GM23338 (cell line): ENCODE measurements around the gene PEX11A. TPM values are rescaled to one million over a fixed set of nuclear protein-coding genes. Genes with fewer than 3 reads are reported as not detected.
"Not testable (repeated sequence)": the region's sequence is repeated elsewhere in the genome, so short reads cannot be mapped to it uniquely, and the experiment has no call there.

ENCODE experiments used
- ATAC-seq: fragments of 200-7000 bp; cut with Tn5 transposase; 3 replicates; pipeline ENCODE4 v1.9.1; 2020
- DNase-seq: peaks from one replicate; pipeline ENCODE4 v3.0.0-alpha.2; 2015; ENCODE audit warnings: low spot score
- H2AFZ ChIP-seq: fragments of 200-600 bp; sonication (generic); 2 replicates; pipeline ENCODE4 v1.8.0; 2016; ENCODE audit warnings: antibody characterized with exemption, mild to moderate bottlenecking, moderate library complexity
- H3F3A ChIP-seq: fragments of 200-600 bp; sonication (generic); replicated peaks from 2 replicates; pipeline ENCODE4 v1.8.0; 2017; ENCODE audit warnings: antibody characterized with exemption, mixed run types, low read depth
- H3K27ac ChIP-seq: fragments of 200-600 bp; sonication (generic); 2 replicates; pipeline ENCODE4 v1.6.1; 2016; ENCODE audit warnings: low read depth
- H3K27me3 ChIP-seq: fragments of 200-600 bp; sonication (generic); 2 replicates; pipeline ENCODE4 v1.8.0; 2016; ENCODE audit warnings: mild to moderate bottlenecking, mixed run types, moderate library complexity; ENCODE audit not compliant: insufficient read depth
- H3K36me3 ChIP-seq: fragments of 200-600 bp; sonication (generic); 2 replicates; pipeline ENCODE4 v1.8.0; 2016; ENCODE audit warnings: mild to moderate bottlenecking; ENCODE audit not compliant: insufficient read depth
- H3K4me1 ChIP-seq: fragments of 200-600 bp; sonication (generic); 2 replicates; pipeline ENCODE4 v1.8.0; 2016; ENCODE audit warnings: mild to moderate bottlenecking, moderate library complexity; ENCODE audit not compliant: insufficient read depth
- H3K4me2 ChIP-seq: fragments of 200-600 bp; sonication (generic); 2 replicates; pipeline ENCODE4 v1.7.1; 2017; ENCODE audit warnings: mixed run types
- H3K4me3 ChIP-seq: fragments of 200-600 bp; sonication (generic); 2 replicates; pipeline ENCODE4 v1.6.1; 2016; ENCODE audit warnings: mixed run types
- H3K79me2 ChIP-seq: fragments of 200-600 bp; sonication (generic); replicated peaks from 2 replicates; pipeline ENCODE4 v1.8.0; 2017; ENCODE audit warnings: mild to moderate bottlenecking; ENCODE audit not compliant: insufficient read depth
- H3K9me2 ChIP-seq: fragments of 200-600 bp; sonication (generic); 2 replicates; pipeline ENCODE4 v1.8.0; 2017; ENCODE audit not compliant: insufficient read depth
- H4K20me1 ChIP-seq: fragments of 200-600 bp; sonication (generic); replicated peaks from 2 replicates; pipeline ENCODE4 v1.8.0; 2017; ENCODE audit warnings: mild to moderate bottlenecking; ENCODE audit not compliant: insufficient read depth
- H3K27ac Mint-ChIP-seq: 2 replicates; pipeline ENCODE4 v1.8.0; 2020; ENCODE audit warnings: inconsistent platforms, mild to moderate bottlenecking, moderate library complexity, mixed read lengths
- H3K27me3 Mint-ChIP-seq: 3 replicates; pipeline ENCODE4 v1.8.0; 2022; ENCODE audit warnings: low read depth, mild to moderate bottlenecking, moderate library complexity, mixed read lengths, inconsistent platforms; ENCODE audit not compliant: insufficient read depth, poor library complexity
- H3K36me3 Mint-ChIP-seq: 3 replicates; pipeline ENCODE4 v1.8.0; 2021; ENCODE audit warnings: low read depth, mild to moderate bottlenecking, inconsistent platforms, moderate library complexity, mixed read lengths
- H3K4me1 Mint-ChIP-seq: 3 replicates; pipeline ENCODE4 v1.8.0; 2020; ENCODE audit warnings: mild to moderate bottlenecking, inconsistent platforms, mixed read lengths
- H3K4me3 Mint-ChIP-seq: 3 replicates; pipeline ENCODE4 v1.8.0; 2021; ENCODE audit warnings: moderate library complexity, mild to moderate bottlenecking, inconsistent platforms, mixed read lengths
- H3K9me3 Mint-ChIP-seq: 3 replicates; pipeline ENCODE4 v1.8.0; 2020; ENCODE audit warnings: moderate library complexity, mild to moderate bottlenecking, inconsistent platforms, mixed read lengths
- CTCF ChIP-seq, 2 experiments: fragments of 200-600 bp in 1 of 2; sonication (generic) in 1 of 2; conservative IDR thresholded peaks; 2 replicates each; pipeline versions ENCODE4 v1.5.1 to v1.6.1; 2016 to 2017; ENCODE audit warnings: antibody characterized with exemption in 2 of 2, low read depth in 2 of 2, mild to moderate bottlenecking in 2 of 2, moderate library complexity in 1 of 2
- ETS1 ChIP-seq: IDR thresholded peaks from 2 replicates; pipeline ENCODE4 v1.6.1; 2016; ENCODE audit warnings: antibody characterized with exemption
- EZH2phosphoT487 ChIP-seq: fragments of 200-600 bp; sonication (generic); IDR thresholded peaks from one replicate; pipeline ENCODE4 v1.8.1; 2018; ENCODE audit warnings: antibody characterized with exemption; ENCODE audit not compliant: unreplicated experiment
- JUNB ChIP-seq: IDR thresholded peaks from one replicate; pipeline ENCODE4 v1.6.1; 2016; ENCODE audit warnings: antibody characterized with exemption; ENCODE audit not compliant: unreplicated experiment
- REST ChIP-seq: IDR thresholded peaks from one replicate; pipeline ENCODE4 v1.6.1; 2018; ENCODE audit warnings: antibody characterized with exemption; ENCODE audit not compliant: unreplicated experiment
- STAT1 ChIP-seq: IDR thresholded peaks from one replicate; pipeline ENCODE4 v1.6.1; 2016; ENCODE audit warnings: antibody characterized with exemption; ENCODE audit not compliant: unreplicated experiment
- ZNF462 ChIP-seq: fragments of 250-450 bp; sonication (Bioruptor Pico); IDR thresholded peaks from 2 replicates; pipeline ENCODE4 v1.5.0; 2020; ENCODE audit warnings: mild to moderate bottlenecking, moderate library complexity
- polyA plus RNA-seq: library from polyadenylated mRNA; unstranded; fragments of >200 nt; fragmentation: Nextera tagmentation; extraction: Ambion mirVana; gene quantifications from 2 replicates; pipeline ENCODE4 v1.2.1, GENCODE V29; 2016
- total RNA-seq: library from RNA; depleted of rRNA; stranded (reverse); fragments of >200 nt; shearing (Covaris generic); gene quantifications from 2 replicates; pipeline ENCODE4 v1.2.3, GENCODE V29; 2014

Gene PEX11A
- total and polyA plus RNA-seq, 2 experiments from 2014 or later, result 2.1 to 4.8 TPM

- TF ChIP-seq REST, result no peak
- no peak for TF ChIP-seq JUNB
- no peak for TF ChIP-seq ETS1
- TF ChIP-seq CTCF (conservative IDR thresholded peaks at IDR 0.05; ENCODE audit: low read depth in 2 of 2), result no peak
Measured at GRCh38 chr15:89693696-89694095, 3.1 kb upstream of the PEX11A start (continued).

GRCh38 chr15:89693091-89693490 is 2.5 kb upstream of the PEX11A start:
- H4K20me1 ChIP-seq, result no peaks in the 10 kb centered on the region; the same call in 1 of the 2 replicates
- H3K27ac Mint-ChIP-seq, result no peak overlapping the region
- no peaks in the 10 kb centered on the region for H3K36me3 ChIP-seq
- H3K27ac ChIP-seq, result no peak overlapping the region
- no peak for TF ChIP-seq EZH2phosphoT487
- no peak for TF ChIP-seq ZNF462 (CRISPR knock-in tag)
- no peak for TF ChIP-seq STAT1
- H2AFZ ChIP-seq, result no peak overlapping the region
- no peak for ATAC-seq
- H3K9me3 Mint-ChIP-seq, result no peaks in the 10 kb centered on the region
- no peaks in the 10 kb centered on the region for H3F3A ChIP-seq
- H3K4me2 ChIP-seq, result no peak overlapping the region
- H3K4me1 Mint-ChIP-seq, result peaks cover 3% of the 10 kb centered on the region; the same call in 2 of the 3 replicates
- no peaks in the 10 kb centered on the region for H3K79me2 ChIP-seq
- H3K4me3 ChIP-seq, result no peak overlapping the region
- H3K4me3 Mint-ChIP-seq, result no peak overlapping the region
- no peaks in the 10 kb centered on the region for H3K4me1 ChIP-seq
- DNase-seq, result no peak
- no peaks in the 10 kb centered on the region; the same call in 1 of the 2 replicates for H3K9me2 ChIP-seq
- H3K27me3 ChIP-seq, result no peaks in the 10 kb centered on the region
- H3K36me3 Mint-ChIP-seq, result no peaks in the 10 kb centered on the region
- peaks cover 9% of the 10 kb centered on the region for H3K27me3 Mint-ChIP-seq

- not testable (repeated sequence) for H3F3A ChIP-seq, H3K9me2 ChIP-seq, H4K20me1 ChIP-seq, H3K9me3 Mint-ChIP-seq, H3K79me2 ChIP-seq, H3K36me3 Mint-ChIP-seq, H3K27ac ChIP-seq, H3K4me1 ChIP-seq, H3K36me3 ChIP-seq, DNase-seq, H3K4me1 Mint-ChIP-seq, ATAC-seq, H3K27ac Mint-ChIP-seq, H3K27me3 ChIP-seq
- H3K4me3 ChIP-seq, result peak overlapping the region; percentile 94
- Mint-ChIP-seq H3K4me3 (peak overlapping the region; percentile 90), H3K27me3 (peaks cover 10% of the 10 kb centered on the region)
- peak overlapping the region; percentile 99 for H2AFZ ChIP-seq
- H3K4me2 ChIP-seq, result peak overlapping the region; percentile 78
Measured at GRCh38 chr15:89689930-89690275, 651 bp downstream of the PEX11A start.
